K562 (cell line): Measurements from ENCODE around the gene FYB2.

Experiments used
- E2F8 ChIP-seq: fragments of 450-650 bp; IDR thresholded peaks from 2 replicates; pipeline ENCODE4 v1.7.1; 2018; ENCODE audit warnings: mild to moderate bottlenecking, low read depth; ENCODE audit not compliant: partially characterized antibody
- EHMT2 ChIP-seq: fragments of 450-650 bp; IDR thresholded peaks from 2 replicates; pipeline ENCODE4 v1.6.1; 2018; ENCODE audit warnings: antibody characterized with exemption
- MEIS2 ChIP-seq: fragments of 450-650 bp; IDR thresholded peaks from 2 replicates; pipeline ENCODE4 v1.6.1; 2014; ENCODE audit warnings: mild to moderate bottlenecking; ENCODE audit not compliant: partially characterized antibody
- POLR2AphosphoS5 ChIP-seq: IDR thresholded peaks from 2 replicates; pipeline ENCODE4 v1.6.1; 2011; ENCODE audit warnings: mild to moderate bottlenecking, low read depth, low read length, moderate library complexity; ENCODE audit not compliant: control insufficient read depth, insufficient read depth
- TBP ChIP-seq: optimal IDR thresholded peaks from 2 replicates; pipeline ENCODE3; 2011; ENCODE audit warnings: low read depth, low read length, improper control_type of control experiment
- TEAD4 ChIP-seq, 2 experiments: sonication (generic) in 1 of 2; formaldehyde crosslinking in 1 of 2; IDR thresholded peaks; 2 replicates each; pipeline versions ENCODE4 v1.6.1 to v1.8.0; 2012 to 2022; ENCODE audit warnings: borderline replicate concordance in 1 of 2, inconsistent platforms in 1 of 2, low read length in 1 of 2, mild to moderate bottlenecking in 1 of 2, missing genetic modification reagents in 1 of 2
- TRIM24 ChIP-seq, 2 experiments: fragments of 450-650 bp; IDR thresholded peaks; 2 replicates each; pipeline ENCODE4 v1.6.1; 2016
- ZBED1 ChIP-seq: IDR thresholded peaks from 2 replicates; pipeline ENCODE4 v1.6.1; 2014
- ZNF12 ChIP-seq: sonication (generic); formaldehyde crosslinking; IDR thresholded peaks from 2 replicates; pipeline ENCODE4 v1.4.0; 2020; ENCODE audit warnings: mild to moderate bottlenecking, missing genetic modification reagents
- ZNF76 ChIP-seq: fragments of 250-450 bp; sonication (Bioruptor Pico); IDR thresholded peaks from 2 replicates; pipeline ENCODE4 v1.4.0; 2020; ENCODE audit warnings: mild to moderate bottlenecking, moderate library complexity, borderline replicate concordance
- TF ChIP-seq, protein P1 (sequence below): IDR thresholded peaks from 2 replicates; pipeline ENCODE4 v1.6.1; 2012; ENCODE audit warnings: low read depth, low read length, improper control_type of control experiment, borderline replicate concordance
- TF ChIP-seq, protein P2 (sequence below): fragments of 250-450 bp; sonication (Bioruptor Pico); IDR thresholded peaks from 2 replicates; pipeline ENCODE4 v1.5.0; 2020; ENCODE audit warnings: mild to moderate bottlenecking

DNA sequence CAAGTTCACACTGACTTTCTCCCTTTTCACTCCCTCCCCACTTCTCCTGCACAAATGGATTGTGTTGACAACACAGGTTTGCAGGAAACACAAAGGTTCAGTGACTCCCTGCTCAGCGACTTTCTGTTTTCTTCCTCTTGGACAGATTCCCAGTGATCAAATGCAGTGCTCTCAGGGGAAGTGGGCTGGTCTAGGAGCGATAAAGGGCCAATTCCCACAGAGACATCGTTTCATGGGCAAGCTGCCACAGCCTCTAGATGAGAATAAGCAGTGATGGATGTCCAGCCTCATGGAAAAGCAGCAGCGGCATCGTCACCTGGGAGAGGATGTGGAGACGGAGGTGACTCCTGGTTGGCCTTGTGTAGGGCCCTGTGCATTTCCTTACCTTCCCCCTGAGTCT, 30.6 kb downstream of the FYB2 start:
- TF ChIP-seq E2F8 (no peak), ZBED1 (no peak), ZNF76 (CRISPR knock-in tag) (no peak), TBP (no peak), EHMT2 (no peak), TRIM24 (IDR thresholded peaks at IDR 0.05) (no peak), TEAD4 (IDR thresholded peaks at IDR 0.05; ENCODE audit: low read length) (no peak), TEAD4 (CRISPR knock-in tag; IDR thresholded peaks at IDR 0.05; ENCODE audit: borderline replicate concordance) (no peak), POLR2AphosphoS5 (no peak), ZNF12 (CRISPR knock-in tag) (no peak), MEIS2 (no peak)
- TF ChIP-seq, protein P1, sequence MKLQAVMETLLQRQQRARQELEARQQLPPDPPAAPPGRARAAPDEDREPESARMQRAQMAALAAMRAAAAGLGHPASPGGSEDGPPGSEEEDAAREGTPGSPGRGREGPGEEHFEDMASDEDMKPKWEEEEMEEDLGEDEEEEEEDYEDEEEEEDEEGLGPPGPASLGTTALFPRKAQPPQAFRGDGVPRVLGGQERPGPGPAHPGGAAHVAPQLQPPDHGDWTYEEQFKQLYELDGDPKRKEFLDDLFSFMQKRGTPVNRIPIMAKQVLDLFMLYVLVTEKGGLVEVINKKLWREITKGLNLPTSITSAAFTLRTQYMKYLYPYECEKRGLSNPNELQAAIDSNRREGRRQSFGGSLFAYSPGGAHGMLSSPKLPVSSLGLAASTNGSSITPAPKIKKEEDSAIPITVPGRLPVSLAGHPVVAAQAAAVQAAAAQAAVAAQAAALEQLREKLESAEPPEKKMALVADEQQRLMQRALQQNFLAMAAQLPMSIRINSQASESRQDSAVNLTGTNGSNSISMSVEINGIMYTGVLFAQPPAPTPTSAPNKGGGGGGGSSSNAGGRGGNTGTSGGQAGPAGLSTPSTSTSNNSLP = no peak
- TF ChIP-seq, protein P2, sequence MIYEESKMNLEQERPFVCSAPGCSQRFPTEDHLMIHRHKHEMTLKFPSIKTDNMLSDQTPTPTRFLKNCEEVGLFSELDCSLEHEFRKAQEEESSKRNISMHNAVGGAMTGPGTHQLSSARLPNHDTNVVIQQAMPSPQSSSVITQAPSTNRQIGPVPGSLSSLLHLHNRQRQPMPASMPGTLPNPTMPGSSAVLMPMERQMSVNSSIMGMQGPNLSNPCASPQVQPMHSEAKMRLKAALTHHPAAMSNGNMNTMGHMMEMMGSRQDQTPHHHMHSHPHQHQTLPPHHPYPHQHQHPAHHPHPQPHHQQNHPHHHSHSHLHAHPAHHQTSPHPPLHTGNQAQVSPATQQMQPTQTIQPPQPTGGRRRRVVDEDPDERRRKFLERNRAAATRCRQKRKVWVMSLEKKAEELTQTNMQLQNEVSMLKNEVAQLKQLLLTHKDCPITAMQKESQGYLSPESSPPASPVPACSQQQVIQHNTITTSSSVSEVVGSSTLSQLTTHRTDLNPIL = no peak
